ENCODE results near the gene PYCR2. TPM values are rescaled to one million over a fixed set of nuclear protein-coding genes. Genes with fewer than 3 reads are reported as not detected.

The PYCR2 gene
- total and polyA plus RNA-seq, 2 of the 8 experiments (the other 6 are each of a cell fraction or from before 2014, with no cell fraction given) = 79.3 to 84.6 TPM

DNA sequence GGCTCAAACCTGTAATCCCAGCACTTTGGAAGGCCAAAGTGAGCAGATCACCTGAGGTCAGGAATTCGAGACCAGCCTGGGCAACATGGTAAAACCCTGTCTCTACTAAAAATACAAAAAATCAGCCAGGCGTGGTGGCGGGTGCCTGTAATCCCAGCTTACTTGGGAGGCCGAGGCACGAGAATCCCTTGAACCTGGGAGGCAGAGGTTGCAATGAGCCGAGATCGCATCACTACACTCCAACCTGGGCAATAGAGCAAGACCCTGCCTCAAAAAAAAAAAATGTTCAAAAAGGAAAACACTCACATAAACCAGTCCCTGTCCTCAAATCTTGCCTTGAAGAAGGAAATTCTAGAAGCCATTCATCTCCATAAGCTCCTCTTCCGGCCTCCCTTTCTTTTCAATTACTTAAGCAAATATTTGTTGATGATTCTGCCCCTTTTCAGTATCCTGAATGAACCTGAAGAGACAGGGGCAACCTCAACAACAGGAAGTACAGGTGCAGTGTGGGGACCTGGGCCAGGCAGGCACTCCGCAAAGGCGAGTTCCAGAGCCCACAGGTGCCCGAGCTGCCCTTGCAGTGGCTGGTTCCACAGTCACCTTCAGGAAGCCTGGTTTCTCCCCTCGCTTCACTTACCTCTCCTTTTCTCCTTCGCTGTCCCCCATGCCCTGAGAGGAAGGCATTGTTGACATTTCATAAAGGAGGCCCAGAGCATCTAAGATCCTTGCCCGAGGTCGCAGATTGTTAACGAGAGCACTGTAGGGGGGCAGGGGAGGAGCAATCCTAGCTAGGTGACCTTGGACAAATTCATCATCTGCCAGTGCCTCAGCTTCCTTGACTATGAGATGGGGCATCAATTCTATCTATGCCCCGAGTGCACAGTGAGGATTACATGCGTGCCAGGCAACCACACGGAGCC, 26.2 kb downstream of the PYCR2 start:
- H2AFZ ChIP-seq (ENCODE audit: low read length) = no peak overlapping the region
- TF ChIP-seq FOSL1 (IDR thresholded peaks at IDR 0.05; ENCODE audit: insufficient read depth, low read depth, low read length) = no peak
- no peak for TF ChIP-seq BACH1 (IDR thresholded peaks at IDR 0.05; ENCODE audit: low read length)
- no peak for TF ChIP-seq TCF12 (IDR thresholded peaks at IDR 0.05; ENCODE audit: low read depth, low read length)

More for the DNA sequence above, 26.2 kb downstream of the PYCR2 start:
- Histone ChIP-seq H3K9ac (replicated peaks in 1 of 4; ENCODE audit: extremely low read depth in 1 of 4, low read depth in 3 of 4, low read length in 3 of 4) (no peak overlapping the region), H3K18ac (ENCODE audit: extremely low read depth, low read length) (peak overlapping the region; percentile 76; the same call in 1 of the 2 replicates), H3K4me2 (ENCODE audit: insufficient read depth in 1 of 2, low read depth in 2 of 2, low read length in 2 of 2) (peak overlapping the region in 1 of 2 experiments; percentile 29; a peak in 2 of 4 replicates), H3K4ac (replicated peaks; ENCODE audit: insufficient read length, low read depth, low read length) (peak overlapping the region; percentile 85), H3K27ac (ENCODE audit: low read depth, low read length) (no peak overlapping the region), H3K79me2 (ENCODE audit: control insufficient read depth in 1 of 2, insufficient read depth in 2 of 2, low read length in 2 of 2) (no peaks in the 10 kb centered on the region), H2BK20ac (ENCODE audit: low read length) (peak overlapping the region; percentile 63; the same call in 1 of the 2 replicates), H4K5ac (ENCODE audit: insufficient read length, low read depth, low read length) (no peak overlapping the region), H3K79me1 (ENCODE audit: low read depth, low read length) (no peaks in the 10 kb centered on the region), H2BK15ac (ENCODE audit: low read length) (no peak overlapping the region), H4K8ac (ENCODE audit: extremely low read depth, insufficient read depth, low read length) (no peak overlapping the region), H3K27me3 (replicated peaks in 1 of 4; ENCODE audit: control insufficient read depth in 3 of 4, extremely low read depth in 1 of 4, insufficient read depth in 3 of 4, low read length in 3 of 4) (no peaks in the 10 kb centered on the region), H2BK120ac (replicated peaks; ENCODE audit: low read depth, low read length) (peak overlapping the region; percentile 98), H3K23ac (ENCODE audit: insufficient read length) (no peak overlapping the region), H4K20me1 (replicated peaks in 1 of 2; ENCODE audit: control insufficient read depth in 1 of 2, insufficient read depth in 2 of 2, low read length in 2 of 2) (no peaks in the 10 kb centered on the region), H2BK12ac (ENCODE audit: low read depth, low read length) (peak overlapping the region; percentile 96), H3K56ac (replicated peaks; ENCODE audit: insufficient read length, low read depth, low read length) (no peak overlapping the region), H3K9me3 (ENCODE audit: insufficient read depth in 2 of 2, low read depth in 1 of 2, low read length in 1 of 2) (no peaks in the 10 kb centered on the region), H4K91ac (replicated peaks; ENCODE audit: insufficient read length, low read length) (peak overlapping the region; percentile 98), H2AK5ac (ENCODE audit: low read depth, low read length) (peak overlapping the region; percentile 72), H2BK5ac (ENCODE audit: low read depth, low read length) (peak overlapping the region; percentile 93; the same call in 1 of the 2 replicates), H3K4me3 (ENCODE audit: extremely low read depth in 1 of 4, insufficient read depth in 2 of 4, low read depth in 3 of 4, low read length in 4 of 4) (no peak overlapping the region), H3K4me1 (replicated peaks in 1 of 4; ENCODE audit: control insufficient read depth in 3 of 4, insufficient read depth in 4 of 4, low read length in 3 of 4) (peaks cover 0 to 21% (median 19%) of the 10 kb centered on the region in 4 experiments; a peak in 6 of 7 replicates), H3K14ac (ENCODE audit: insufficient read length) (no peak overlapping the region), H3K23me2 (ENCODE audit: low read depth, low read length) (no peaks in the 10 kb centered on the region), H3K36me3 (ENCODE audit: control insufficient read depth in 2 of 4, insufficient read depth in 4 of 4, low read length in 3 of 4) (no peaks in the 10 kb centered on the region)
- 91% methylated on average over 19 of the region's 19 CpGs; no CpG with 5 or more reads in 1 of the 2 experiments for WGBS, 2 experiments (ENCODE audit: extremely low coverage in 1 of 2, insufficient coverage in 1 of 2, insufficient read length in 1 of 2, insufficient replicate concordance in 2 of 2, low coverage in 1 of 2, low lambda C conversion rate in 2 of 2, missing lambda C conversion rate in 1 of 2)
- FAIRE-seq = no peak
- ChIA-PET CTCF (ENCODE audit: partially characterized antibody) (interaction anchor here (0.7 to 18.7 kb wide), 12 partner anchors 8 to 493 kb away, joined by 3 to 406 read pairs (median 3); partner anchors contain the start of genes LEFTY1 and TMEM63A), POLR2A (ENCODE audit: partially characterized antibody) (interaction anchor here (0.6 to 5.2 kb wide), 13 partner anchors 8 to 167 kb away, joined by 3 to 63 read pairs (median 3); partner anchors contain the start of genes EPHX1, LEFTY1, PYCR2 and TMEM63A)
- DNase-seq (ENCODE audit: low read depth in 1 of 2, low spot score in 2 of 2) = no peak
